NAMALWA (cell line): ENCODE results near the gene CLDN2.

Source experiments
- DNase-seq: peaks from one replicate; pipeline ENCODE4 v3.0.0-alpha.2; 2015; ENCODE audit warnings: low spot score

Gene CLDN2

GRCh38 chrX:106927023-106927422, 6.8 kb downstream of the CLDN2 start:
- no peak for DNase-seq

GRCh38 chrX:106927700-106928099, 7.5 kb downstream of the CLDN2 start:
- DNase-seq: no peak

GRCh38 chrX:106928227-106928626, 8.0 kb downstream of the CLDN2 start:
- no peak for DNase-seq

- no peak for DNase-seq
These were observed 11.8 kb downstream of the CLDN2 start for GRCh38 chrX:106931831-106932491.

- no peak for DNase-seq
These were observed 12.3 kb downstream of the CLDN2 start for GRCh38 chrX:106932492-106932923.

DNA sequence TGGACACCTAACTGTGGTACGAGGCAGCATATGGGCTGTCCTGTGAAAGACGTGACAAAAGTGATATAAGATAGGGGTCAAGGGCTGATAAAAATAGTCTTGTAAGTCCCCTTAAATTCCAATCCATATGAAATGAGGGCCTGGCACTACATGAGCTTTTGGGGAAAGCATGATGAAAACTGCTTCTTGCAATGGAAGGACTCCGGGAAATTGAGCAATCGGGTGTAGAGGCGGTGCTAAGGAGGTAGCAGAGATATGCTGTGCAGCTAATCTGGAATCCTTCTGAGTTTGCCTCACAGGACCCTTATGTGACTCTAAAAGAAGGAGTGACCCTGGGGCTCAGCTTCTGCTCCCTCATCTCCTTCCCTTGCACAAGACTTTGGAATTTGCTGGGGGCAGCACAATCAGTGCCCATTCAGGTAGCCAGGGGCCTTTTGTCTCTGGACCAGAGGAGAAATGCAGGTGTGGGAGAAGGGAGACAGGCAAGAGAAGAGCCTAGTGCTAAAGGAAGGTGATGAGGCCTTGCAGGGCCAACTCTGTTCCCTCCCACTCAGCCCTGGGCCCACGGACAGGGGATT, 12.8 kb downstream of the CLDN2 start:
- no peak for DNase-seq

DNA sequence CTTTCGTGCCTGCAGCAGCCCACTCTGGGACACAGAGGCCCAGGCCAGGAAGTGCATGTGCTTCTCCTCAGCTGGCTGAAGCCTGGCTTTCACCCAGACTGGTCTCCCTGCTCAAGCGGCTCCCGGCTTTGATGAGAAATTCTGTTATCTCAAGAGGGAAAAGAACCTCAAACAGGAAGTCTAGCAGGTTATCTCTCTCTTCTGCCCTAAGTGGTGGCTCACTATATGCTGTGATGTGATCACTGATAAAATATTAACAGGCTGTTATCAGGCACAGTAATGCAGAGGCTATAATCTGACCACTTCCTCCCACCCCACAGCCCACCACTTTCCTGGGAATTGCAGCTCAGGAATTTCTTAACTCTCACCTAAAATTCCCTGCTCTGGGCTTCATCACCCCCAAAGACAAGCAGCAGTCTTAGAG, 13.3 kb downstream of the CLDN2 start:
- no peak for DNase-seq

GRCh38 chrX:106935175-106935574, 15.0 kb downstream of the CLDN2 start:
- no peak for DNase-seq

DNA sequence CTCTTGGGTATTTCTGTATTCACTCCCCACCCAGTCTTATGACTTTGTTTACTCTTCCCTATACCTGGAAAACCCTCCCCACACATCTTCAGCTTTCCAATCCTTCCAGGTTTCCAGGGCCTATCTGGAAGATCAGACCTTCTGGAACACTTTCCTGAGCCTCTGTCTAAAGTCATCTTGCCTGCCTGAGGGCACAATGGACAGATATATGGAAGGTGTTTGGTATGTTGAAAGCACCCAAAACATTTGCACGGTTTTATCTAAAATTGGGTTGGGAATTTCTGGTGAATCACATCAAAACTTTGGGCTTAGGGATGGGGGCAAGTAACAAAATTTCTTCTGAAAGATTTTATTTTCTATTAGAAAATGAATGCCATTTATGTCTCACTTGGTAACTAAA, 16.0 kb downstream of the CLDN2 start:
- no peak for DNase-seq

- DNase-seq: no peak
These were observed 19.4 kb downstream of the CLDN2 start for GRCh38 chrX:106939566-106939965.

GRCh38 chrX:106940068-106940467, 19.9 kb downstream of the CLDN2 start:
- no peak for DNase-seq

DNA sequence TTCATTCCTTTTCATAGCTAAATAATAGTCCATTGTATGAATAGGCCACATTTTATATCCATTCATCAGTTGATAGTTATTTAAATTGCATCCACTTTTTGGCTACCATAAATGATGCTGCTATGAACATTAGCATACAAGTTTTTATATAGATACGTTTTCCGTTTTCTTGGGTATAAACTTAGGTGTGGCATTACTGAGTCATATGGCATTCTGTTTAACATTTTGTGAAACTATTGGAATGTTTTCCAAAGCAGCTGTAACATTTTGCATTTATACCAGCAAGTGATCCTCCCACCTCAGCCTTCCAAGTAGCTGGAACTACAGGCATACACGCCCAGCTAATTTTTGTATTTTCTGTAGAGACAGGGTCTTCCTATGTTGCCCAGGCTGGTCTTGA, 26.3 kb downstream of the CLDN2 start:
- no peak for DNase-seq

DNA sequence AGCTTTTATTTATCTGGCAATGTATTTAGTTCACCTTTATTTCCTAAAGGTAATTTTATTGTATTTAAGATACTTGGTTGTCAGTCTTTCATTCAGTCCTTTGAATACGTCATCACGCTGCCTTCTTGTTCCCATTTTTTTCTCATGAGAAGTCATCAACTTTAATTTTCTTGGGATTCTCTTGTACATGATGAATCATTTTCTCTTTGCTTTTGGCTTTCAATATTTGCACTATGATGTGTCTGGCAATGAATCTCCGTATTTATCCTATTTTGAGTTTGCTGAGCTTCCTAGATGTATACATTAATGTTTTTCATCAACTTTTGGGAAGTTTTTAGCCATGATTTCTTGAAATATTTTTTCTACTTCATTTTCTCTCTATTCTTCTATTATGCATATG, 28.4 kb downstream of the CLDN2 start:
- no peak for DNase-seq

- no peak for DNase-seq
These were observed 29.2 kb downstream of the CLDN2 start for GRCh38 chrX:106949366-106949765.

- no peak for DNase-seq
These were observed 30.2 kb downstream of the CLDN2 start for GRCh38 chrX:106950381-106950780.

DNA sequence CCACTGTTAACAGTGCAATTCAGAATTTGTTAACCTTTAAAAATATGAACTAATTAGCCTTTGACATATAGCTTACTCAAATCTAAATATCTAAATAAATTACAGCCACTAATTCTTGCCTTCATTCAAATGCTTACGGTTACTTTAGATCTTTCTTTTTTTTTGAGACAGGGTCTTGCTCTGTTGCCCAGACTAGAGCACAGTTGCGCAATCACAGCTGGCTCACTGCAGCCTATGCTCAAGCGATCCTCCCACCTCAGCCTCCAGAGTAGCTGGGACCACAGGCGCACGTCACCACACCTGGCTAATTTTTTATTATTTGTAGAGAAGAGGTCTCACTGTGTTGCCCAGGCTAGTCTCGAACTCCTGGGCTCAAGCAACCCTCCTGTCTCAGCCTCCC, 31.0 kb downstream of the CLDN2 start:
- DNase-seq: no peak

- DNase-seq: no peak
These were observed 31.9 kb downstream of the CLDN2 start for GRCh38 chrX:106952089-106952488.

DNA sequence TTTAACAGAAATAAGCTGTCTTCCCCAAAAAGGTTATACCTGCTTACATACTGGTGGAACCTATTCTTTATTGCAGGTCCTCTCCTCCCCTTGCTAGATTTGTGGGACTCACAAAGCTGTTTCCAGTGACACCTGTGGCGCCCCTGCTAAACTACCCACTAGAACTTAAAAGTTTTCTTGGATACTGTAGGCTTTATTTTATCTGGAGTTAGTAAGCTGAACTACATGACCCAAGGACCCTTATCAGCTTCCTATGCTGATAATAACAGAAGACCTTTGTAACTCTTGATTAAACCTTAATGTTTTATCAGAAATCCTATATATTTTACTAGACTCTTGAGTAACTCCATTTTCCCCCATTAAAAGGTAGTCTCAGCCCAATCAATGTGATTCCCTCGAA, 32.3 kb downstream of the CLDN2 start:
- no peak for DNase-seq

GRCh38 chrX:106952988-106953387, 32.8 kb downstream of the CLDN2 start:
- peak; percentile 9 for DNase-seq

GRCh38 chrX:106954041-106954440, 33.8 kb downstream of the CLDN2 start:
- DNase-seq: no peak

DNA sequence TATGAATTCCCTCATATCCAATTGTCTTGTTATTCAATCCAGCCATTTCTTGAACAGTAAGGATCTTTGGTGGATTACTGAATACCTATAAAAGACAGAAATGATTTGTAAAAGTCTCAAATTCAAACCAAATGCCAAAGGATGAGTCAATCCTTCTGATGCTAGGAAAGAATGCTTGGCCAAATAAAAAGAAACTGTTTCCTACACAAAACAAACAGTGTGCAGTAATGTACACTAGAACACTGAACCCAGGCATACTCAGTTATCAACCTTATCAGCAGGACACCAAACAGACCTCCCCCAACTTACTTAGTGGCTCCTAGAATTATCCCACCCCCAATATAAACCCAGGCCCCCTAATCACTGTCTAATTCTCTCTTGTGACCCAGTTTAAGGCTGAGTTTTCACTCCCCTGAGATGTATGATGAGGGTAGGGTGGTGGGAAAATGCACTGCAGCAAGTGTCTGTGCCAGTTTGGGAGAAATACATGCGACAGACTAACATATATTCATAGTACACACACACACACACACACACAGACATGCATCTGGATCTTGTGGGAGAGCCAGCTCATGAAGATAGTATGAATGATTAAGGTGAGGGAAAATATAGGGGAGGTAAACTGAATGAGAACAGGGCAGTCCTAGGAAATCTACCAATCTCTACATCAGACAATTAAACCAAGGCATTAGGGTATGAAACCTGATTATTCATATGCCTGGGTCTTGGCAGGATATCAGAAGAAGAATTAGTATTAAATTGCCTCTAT, 35.0 kb downstream of the CLDN2 start:
- no peak for DNase-seq

GRCh38 chrX:106957856-106958255, 37.7 kb downstream of the CLDN2 start:
- DNase-seq: no peak

GRCh38 chrX:106959901-106960300, 39.7 kb downstream of the CLDN2 start:
- DNase-seq: peak; percentile 1
